ENCODE measurements around the gene ZNF106.

The ZNF106 gene

DNA sequence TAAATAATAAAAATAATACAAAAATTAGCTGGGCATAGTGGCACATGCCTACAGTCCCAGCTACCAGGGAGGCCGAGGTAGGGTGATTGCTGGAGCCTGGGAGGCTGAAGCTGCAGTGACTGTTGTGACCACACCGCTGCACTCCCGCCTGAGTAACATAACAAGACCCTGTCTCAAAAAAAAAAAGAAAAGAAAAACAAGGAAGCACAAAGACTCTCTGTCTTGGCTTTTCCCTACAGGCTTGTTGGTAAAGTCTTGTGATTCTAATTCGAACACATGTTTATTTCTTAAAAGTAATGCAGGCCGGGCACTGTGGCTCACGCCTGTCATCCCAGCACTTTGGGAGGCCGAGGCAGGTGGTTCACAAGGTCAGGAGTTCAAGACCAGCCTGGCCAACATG lies 71.6 kb downstream of the ZNF106 start:
- H3K4me3 Mint-ChIP-seq, result no peak overlapping the region
- ATAC-seq (replicated peaks; ENCODE audit: extremely low read depth, poor library complexity, severe bottlenecking) (no peak), DNase-seq (ENCODE audit: low spot score in 2 of 2) (no peak)
- H3K4me1 Mint-ChIP-seq, result no peaks in the 10 kb centered on the region
- H3K27ac Mint-ChIP-seq (ENCODE audit: low read depth), result no peak overlapping the region
- peaks cover 45% of the 10 kb centered on the region for H3K36me3 Mint-ChIP-seq (ENCODE audit: insufficient read depth)
- H3K9me3 Mint-ChIP-seq, result no peaks in the 10 kb centered on the region
- no peaks in the 10 kb centered on the region for H3K27me3 Mint-ChIP-seq

DNA sequence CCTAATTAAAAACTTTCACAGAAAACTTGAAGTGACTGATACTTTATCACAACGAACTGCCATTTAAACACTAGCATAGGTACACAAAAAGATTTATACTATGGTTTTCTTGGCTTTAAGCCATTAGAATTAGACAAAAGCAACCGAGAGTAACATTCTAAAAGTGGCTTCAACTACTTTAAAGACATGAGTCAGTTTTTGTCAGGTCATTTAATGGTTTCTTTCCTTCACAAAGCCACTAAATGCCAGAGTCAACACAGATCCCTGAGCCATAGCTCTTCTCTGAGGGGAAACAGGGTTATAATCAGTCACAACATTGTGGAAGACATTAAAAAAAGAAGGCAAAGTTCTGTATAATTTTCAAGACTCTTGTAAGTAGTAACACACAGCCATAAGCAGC lies 77.0 kb downstream of the ZNF106 start:
- DNase-seq (ENCODE audit: low spot score in 2 of 2) (no peak), ATAC-seq (replicated peaks; ENCODE audit: extremely low read depth, poor library complexity, severe bottlenecking) (no peak)
- H3K36me3 Mint-ChIP-seq (ENCODE audit: insufficient read depth), result peaks cover 22% of the 10 kb centered on the region
- H3K27me3 Mint-ChIP-seq, result no peaks in the 10 kb centered on the region
- no peaks in the 10 kb centered on the region for H3K9me3 Mint-ChIP-seq
- no peak overlapping the region for H3K27ac Mint-ChIP-seq (ENCODE audit: low read depth)
- no peak overlapping the region for H3K4me3 Mint-ChIP-seq
- H3K4me1 Mint-ChIP-seq, result no peaks in the 10 kb centered on the region

DNA sequence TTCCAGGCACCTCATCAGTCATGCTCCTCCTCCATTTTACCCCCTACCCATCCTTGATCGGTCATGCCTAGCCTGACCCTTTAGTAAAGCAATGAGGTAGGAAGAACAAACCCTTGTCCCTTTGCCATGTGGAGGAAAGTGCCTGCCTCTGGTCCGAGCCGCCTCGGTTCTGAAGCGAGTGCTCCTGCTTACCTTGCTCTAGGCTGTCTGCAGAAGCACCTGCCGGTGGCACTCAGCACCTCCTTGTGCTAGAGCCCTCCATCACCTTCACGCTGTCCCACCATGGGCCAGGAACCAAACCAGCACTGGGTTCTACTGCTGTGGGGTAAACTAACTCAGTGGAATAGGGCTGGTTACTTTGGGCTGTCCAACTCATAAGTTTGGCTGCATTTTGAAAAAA lies 79.1 kb downstream of the ZNF106 start:
- no peak overlapping the region for H3K4me3 Mint-ChIP-seq
- H3K9me3 Mint-ChIP-seq, result no peaks in the 10 kb centered on the region
- no peaks in the 10 kb centered on the region for H3K4me1 Mint-ChIP-seq
- H3K36me3 Mint-ChIP-seq (ENCODE audit: insufficient read depth), result peaks cover 14% of the 10 kb centered on the region
- H3K27me3 Mint-ChIP-seq, result no peaks in the 10 kb centered on the region
- DNase-seq (ENCODE audit: low spot score in 2 of 2) (no peak), ATAC-seq (replicated peaks; ENCODE audit: extremely low read depth, poor library complexity, severe bottlenecking) (no peak)
- no peak overlapping the region for H3K27ac Mint-ChIP-seq (ENCODE audit: low read depth)

DNA sequence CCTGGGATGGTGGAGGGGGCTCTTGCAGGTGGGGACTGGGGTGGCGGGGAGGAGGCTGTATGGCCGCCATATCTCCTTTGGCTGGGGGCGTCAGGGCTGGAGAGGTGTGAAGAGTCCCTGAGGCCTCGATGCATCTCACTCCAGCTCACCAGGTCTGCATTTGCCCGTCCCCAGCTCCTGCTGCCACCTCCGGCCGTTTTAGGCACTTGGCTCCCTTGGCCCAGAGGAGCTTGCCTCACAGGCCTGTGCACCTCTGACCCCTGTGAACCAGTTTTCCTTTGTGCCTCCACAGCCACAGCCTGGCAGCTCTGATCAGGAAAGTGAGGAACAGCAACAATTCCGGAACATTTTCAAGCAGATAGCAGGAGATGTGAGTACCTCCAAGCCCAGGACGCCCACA lies 81.9 kb downstream of the ZNF106 start:
- DNase-seq (ENCODE audit: low spot score in 2 of 2) (no peak), ATAC-seq (replicated peaks; ENCODE audit: extremely low read depth, poor library complexity, severe bottlenecking) (no peak)
- Mint-ChIP-seq H3K27me3 (no peaks in the 10 kb centered on the region), H3K4me1 (no peaks in the 10 kb centered on the region), H3K27ac (ENCODE audit: low read depth) (no peak overlapping the region), H3K36me3 (ENCODE audit: insufficient read depth) (peaks cover 8% of the 10 kb centered on the region), H3K4me3 (no peak overlapping the region), H3K9me3 (no peaks in the 10 kb centered on the region)

DNA sequence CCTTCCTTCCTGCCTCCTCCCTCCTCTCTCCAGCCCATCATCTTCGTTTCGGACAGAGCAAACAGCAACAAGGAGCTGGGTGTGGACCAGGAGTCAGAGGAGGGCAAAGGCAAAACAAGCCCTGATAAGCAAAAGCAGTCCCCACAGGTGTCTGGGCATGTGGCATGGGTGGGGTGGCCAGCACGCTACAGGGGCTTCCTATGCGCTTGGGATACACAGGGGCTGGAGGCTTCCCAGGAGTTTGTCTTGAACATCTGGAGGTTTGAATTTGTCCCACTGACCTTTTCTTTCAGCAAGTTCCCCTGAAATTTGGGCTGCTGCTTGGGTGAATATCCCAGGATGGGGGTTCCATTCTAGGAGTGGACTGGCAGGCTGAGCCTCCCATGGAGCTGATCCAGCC lies 82.8 kb downstream of the ZNF106 start:
- Mint-ChIP-seq H3K36me3 (ENCODE audit: insufficient read depth) (peaks cover 6% of the 10 kb centered on the region), H3K9me3 (no peaks in the 10 kb centered on the region), H3K27me3 (no peaks in the 10 kb centered on the region), H3K4me3 (no peak overlapping the region), H3K4me1 (no peaks in the 10 kb centered on the region), H3K27ac (ENCODE audit: low read depth) (peak overlapping the region; percentile 22)
- ATAC-seq (replicated peaks; ENCODE audit: extremely low read depth, poor library complexity, severe bottlenecking) (no peak), DNase-seq (ENCODE audit: low spot score in 2 of 2) (no peak)

DNA sequence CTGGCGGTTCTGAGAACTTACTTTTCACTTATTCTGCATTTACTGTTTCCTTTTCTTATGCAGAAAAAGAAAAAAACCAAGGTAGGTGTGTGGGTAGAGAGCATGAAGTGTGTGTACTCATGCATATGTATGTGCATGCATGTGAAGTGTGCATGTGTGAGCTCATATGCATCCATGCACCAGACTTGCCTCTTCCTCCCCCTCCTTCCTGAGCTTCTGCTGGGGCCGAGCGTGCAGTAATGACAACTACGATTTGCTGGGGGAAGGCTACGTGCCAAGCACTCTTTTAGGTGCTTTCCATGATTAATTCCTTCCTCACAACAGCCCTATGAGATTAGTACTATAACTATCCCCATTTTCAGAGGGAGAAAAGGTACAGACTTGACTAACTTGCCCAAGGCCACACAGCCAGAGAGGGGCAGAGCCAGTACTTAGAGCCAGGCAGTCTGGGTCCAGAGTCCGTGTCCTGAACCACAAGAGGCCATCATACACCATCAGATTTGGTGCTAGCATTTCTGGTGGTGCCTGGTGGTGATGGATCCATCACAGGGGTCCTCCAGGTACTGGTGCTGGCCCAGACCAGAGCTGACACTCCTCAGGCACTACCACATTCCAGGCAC lies 85.0 kb downstream of the ZNF106 start:
- H3K4me1 Mint-ChIP-seq, result peaks cover 17% of the 10 kb centered on the region
- H3K27me3 Mint-ChIP-seq, result no peaks in the 10 kb centered on the region
- H3K4me3 Mint-ChIP-seq, result no peak overlapping the region
- H3K27ac Mint-ChIP-seq (ENCODE audit: low read depth), result no peak overlapping the region
- DNase-seq (ENCODE audit: low spot score in 2 of 2) (no peak), ATAC-seq (replicated peaks; ENCODE audit: extremely low read depth, poor library complexity, severe bottlenecking) (no peak)
- H3K9me3 Mint-ChIP-seq, result no peaks in the 10 kb centered on the region
- peaks cover 5% of the 10 kb centered on the region for H3K36me3 Mint-ChIP-seq (ENCODE audit: insufficient read depth)

DNA sequence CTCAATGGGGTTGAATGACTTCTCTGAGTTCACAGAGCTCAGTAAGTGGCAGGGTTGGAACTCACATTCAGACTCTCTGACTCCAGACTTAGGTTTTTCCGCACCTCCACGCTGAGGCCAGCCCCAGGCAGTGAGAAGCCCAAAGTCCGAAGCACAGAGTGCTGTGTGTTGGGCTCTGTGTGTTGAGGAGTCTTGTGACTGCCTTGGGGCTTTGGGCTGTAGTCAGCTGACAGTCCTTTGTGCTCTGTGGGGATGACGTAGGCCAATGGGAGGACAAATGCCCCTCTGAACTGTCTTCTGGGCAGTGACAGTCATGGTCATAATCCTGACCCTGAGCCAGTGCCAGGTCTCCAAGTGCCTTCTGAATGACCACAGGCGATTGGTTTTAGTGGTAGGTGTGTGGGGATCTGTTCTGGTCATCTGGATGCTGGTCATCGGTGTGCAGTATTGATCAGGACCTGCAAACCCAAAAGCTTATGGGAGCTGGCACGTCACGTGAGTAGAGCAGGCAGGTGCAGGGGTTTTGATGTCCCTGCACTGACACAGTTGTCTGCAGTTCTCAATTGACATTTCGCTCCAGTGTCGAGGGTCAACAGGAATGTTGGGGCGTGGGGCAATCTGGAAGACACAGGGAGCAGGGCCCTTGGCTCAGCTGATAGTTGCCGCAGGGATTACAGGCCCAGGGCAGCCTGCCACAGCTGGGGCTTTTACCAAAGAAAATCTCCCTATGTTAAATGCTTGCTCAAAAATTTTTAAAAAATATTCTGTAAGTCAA lies 86.3 kb downstream of the ZNF106 start:
- ATAC-seq (replicated peaks; ENCODE audit: extremely low read depth, poor library complexity, severe bottlenecking) (no peak), DNase-seq (ENCODE audit: low spot score in 2 of 2) (no peak)
- H3K27me3 Mint-ChIP-seq, result no peaks in the 10 kb centered on the region
- no peak overlapping the region for H3K4me3 Mint-ChIP-seq
- H3K4me1 Mint-ChIP-seq, result peaks cover 18% of the 10 kb centered on the region
- H3K27ac Mint-ChIP-seq (ENCODE audit: low read depth), result no peak overlapping the region
- peaks cover 5% of the 10 kb centered on the region for H3K36me3 Mint-ChIP-seq (ENCODE audit: insufficient read depth)
- no peaks in the 10 kb centered on the region for H3K9me3 Mint-ChIP-seq

DNA sequence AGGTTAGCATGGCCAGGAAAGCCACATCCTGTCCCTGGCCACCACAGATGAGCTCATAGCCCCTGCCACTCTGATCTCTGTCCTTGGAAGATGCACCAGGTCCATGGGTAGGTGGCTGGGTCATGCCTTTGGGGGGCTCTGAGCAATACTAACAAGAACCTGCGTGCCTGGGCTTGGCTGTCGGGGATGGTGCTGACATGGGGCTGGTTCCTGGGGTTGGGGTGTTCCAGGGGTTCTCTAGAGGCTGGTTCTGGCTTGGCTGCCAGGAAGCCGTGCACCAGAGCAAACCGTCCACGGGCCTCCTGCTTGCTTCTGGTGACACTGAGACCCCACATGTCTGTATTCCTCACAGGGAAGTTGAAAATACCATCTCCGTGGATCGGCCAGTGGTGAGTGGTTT lies 87.6 kb downstream of the ZNF106 start:
- no peak overlapping the region for H3K4me3 Mint-ChIP-seq
- no peak overlapping the region for H3K27ac Mint-ChIP-seq (ENCODE audit: low read depth)
- H3K36me3 Mint-ChIP-seq (ENCODE audit: insufficient read depth), result peaks cover 5% of the 10 kb centered on the region
- DNase-seq (ENCODE audit: low spot score in 2 of 2) (no peak), ATAC-seq (replicated peaks; ENCODE audit: extremely low read depth, poor library complexity, severe bottlenecking) (no peak)
- no peaks in the 10 kb centered on the region for H3K9me3 Mint-ChIP-seq
- no peaks in the 10 kb centered on the region for H3K27me3 Mint-ChIP-seq
- peaks cover 18% of the 10 kb centered on the region for H3K4me1 Mint-ChIP-seq

DNA sequence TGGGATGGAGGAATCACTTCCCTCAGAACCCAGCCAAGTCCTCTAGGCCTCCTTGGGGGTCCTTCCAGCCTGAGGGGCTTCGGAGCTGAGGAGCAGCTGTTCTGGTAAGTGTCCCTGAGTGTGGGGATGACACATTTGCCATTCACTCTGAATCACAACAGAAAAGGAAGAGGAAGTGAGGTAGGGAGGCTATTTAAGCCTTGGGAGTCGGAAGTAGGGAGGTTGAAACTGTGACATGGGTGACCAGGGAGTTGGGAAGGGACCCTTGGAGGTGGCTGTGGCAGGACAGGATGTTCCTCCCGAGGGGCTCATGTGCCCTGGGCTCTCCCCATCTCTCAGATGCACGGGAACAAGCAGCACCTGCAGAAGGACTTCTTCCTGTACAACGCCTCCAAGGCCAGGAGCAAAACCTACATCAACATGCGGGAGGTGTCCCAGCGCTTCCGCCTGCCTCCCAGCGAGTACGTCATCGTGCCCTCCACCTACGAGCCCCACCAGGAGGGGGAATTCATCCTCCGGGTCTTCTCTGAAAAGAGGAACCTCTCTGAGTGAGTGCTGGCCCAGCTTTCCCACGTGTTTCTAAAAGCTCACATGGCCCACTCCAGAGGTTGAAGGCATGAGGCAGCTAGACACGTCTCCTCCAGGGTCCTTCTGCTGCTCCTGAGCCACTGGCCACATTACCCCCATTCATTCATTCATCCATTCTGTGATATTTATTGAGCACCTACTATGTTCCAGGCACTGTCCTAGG lies 88.3 kb downstream of the ZNF106 start:
- Mint-ChIP-seq H3K27me3 (no peaks in the 10 kb centered on the region), H3K36me3 (ENCODE audit: insufficient read depth) (peaks cover 5% of the 10 kb centered on the region), H3K4me3 (peak overlapping the region; percentile 66), H3K4me1 (peaks cover 18% of the 10 kb centered on the region), H3K27ac (ENCODE audit: low read depth) (peak overlapping the region; percentile 80), H3K9me3 (no peaks in the 10 kb centered on the region)
- ATAC-seq (replicated peaks; ENCODE audit: extremely low read depth, poor library complexity, severe bottlenecking), result no peak
- DNase-seq (ENCODE audit: low spot score in 2 of 2), result no peak

DNA sequence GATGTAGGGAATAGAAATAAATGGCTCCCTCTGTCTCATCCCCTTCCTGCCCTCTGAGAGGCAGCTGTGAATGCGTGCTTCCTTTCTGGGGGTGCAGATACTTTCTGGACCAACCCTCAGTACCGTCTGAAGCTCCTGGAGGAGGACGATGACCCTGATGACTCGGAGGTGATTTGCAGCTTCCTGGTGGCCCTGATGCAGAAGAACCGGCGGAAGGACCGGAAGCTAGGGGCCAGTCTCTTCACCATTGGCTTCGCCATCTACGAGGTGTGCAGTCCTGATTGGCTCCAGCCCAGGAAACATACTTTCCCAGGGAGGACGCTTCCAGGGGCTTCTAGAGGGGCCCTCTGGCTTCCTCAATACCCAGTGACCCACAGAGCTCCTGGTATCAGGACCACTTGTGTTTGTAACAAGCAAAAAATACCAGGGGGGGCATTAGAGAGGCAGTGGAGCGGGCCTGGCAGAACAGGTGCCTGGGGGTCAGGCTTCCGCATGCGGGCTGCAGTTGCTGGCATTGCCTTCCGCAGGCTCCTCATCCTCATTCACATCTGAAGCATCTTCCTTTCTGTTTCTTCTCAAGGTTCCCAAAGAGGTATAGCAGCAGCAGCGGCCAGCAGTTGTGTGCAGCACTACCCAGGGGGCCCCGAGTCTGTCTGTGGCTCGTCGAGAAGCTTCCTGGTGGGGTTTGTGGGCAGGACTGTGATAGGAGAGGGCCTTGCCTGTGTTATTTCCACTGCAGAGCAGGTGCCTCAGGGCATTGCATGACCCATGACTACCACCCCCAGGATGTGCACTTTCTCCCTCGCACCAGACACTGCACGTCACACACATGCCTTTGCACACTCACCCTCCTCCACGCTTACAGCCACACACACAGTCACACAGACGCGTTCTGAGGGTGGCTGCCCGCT lies 89.1 kb downstream of the ZNF106 start:
- peak overlapping the region; percentile 66 for H3K4me3 Mint-ChIP-seq
- no peaks in the 10 kb centered on the region for H3K27me3 Mint-ChIP-seq
- H3K9me3 Mint-ChIP-seq, result no peaks in the 10 kb centered on the region
- peaks cover 5% of the 10 kb centered on the region for H3K36me3 Mint-ChIP-seq (ENCODE audit: insufficient read depth)
- ATAC-seq (replicated peaks; ENCODE audit: extremely low read depth, poor library complexity, severe bottlenecking), result peak; percentile 79
- H3K4me1 Mint-ChIP-seq, result peaks cover 18% of the 10 kb centered on the region
- H3K27ac Mint-ChIP-seq (ENCODE audit: low read depth), result peak overlapping the region; percentile 80
- peak in 1 of 2 donors; percentile 25 for DNase-seq (ENCODE audit: low spot score in 2 of 2)

DNA sequence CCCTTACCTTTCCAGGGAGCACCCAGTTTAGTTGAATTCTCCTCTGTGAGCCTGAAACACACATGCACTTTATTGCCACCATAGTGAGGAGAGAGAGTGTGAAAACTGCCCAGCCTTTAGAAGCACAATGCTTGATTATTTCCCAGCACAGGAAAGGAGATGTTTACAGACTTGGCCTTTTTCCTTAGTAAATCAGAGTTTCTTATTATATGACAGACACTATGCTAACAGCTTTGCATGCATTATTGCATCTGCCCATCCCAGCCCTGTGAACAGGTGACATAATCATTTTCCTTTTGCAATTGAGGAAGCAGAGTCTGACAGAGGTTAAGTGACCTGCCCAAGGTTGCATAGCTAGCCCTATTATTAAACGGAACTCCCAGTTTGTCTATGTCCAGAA lies 95.1 kb downstream of the ZNF106 start:
- no peaks in the 10 kb centered on the region for H3K9me3 Mint-ChIP-seq
- ATAC-seq (replicated peaks; ENCODE audit: extremely low read depth, poor library complexity, severe bottlenecking), result no peak
- H3K4me3 Mint-ChIP-seq, result no peak overlapping the region
- DNase-seq (ENCODE audit: low spot score in 2 of 2), result no peak
- peaks cover under 1% of the 10 kb centered on the region for H3K4me1 Mint-ChIP-seq
- H3K36me3 Mint-ChIP-seq (ENCODE audit: insufficient read depth), result no peaks in the 10 kb centered on the region
- no peak overlapping the region for H3K27ac Mint-ChIP-seq (ENCODE audit: low read depth)
- no peaks in the 10 kb centered on the region for H3K27me3 Mint-ChIP-seq

DNA sequence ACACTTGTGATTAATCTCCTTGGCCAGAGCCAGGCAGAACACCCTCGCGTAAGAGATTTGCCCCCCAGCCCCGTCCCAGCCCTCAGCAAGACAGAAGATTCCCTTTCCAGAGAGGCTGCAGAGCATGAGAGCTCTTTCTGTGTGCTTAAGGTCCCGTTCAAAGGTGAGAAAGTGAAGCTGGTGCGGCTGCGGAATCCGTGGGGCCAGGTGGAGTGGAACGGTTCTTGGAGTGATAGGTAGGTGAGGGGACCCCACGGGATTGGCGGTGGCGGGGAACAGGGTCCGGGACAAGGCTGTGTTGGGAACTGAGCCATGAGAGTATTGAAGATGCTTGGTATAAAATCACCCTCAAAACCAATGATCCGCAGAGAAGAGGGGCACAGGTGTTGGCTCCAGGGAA lies 96.8 kb downstream of the ZNF106 start:
- Mint-ChIP-seq H3K4me3 (no peak overlapping the region), H3K36me3 (ENCODE audit: insufficient read depth) (no peaks in the 10 kb centered on the region), H3K4me1 (no peaks in the 10 kb centered on the region), H3K9me3 (no peaks in the 10 kb centered on the region), H3K27ac (ENCODE audit: low read depth) (no peak overlapping the region), H3K27me3 (no peaks in the 10 kb centered on the region)
- DNase-seq (ENCODE audit: low spot score in 2 of 2) (no peak), ATAC-seq (replicated peaks; ENCODE audit: extremely low read depth, poor library complexity, severe bottlenecking) (no peak)

Measured in central memory CD8-positive, alpha-beta T cell (primary cell).